Measurements from ENCODE around the gene CEP350.
"Not testable (repeated sequence)": the region's sequence is repeated elsewhere in the genome, so short reads cannot be mapped to it uniquely, and the experiment has no call there.

Gene CEP350

DNA sequence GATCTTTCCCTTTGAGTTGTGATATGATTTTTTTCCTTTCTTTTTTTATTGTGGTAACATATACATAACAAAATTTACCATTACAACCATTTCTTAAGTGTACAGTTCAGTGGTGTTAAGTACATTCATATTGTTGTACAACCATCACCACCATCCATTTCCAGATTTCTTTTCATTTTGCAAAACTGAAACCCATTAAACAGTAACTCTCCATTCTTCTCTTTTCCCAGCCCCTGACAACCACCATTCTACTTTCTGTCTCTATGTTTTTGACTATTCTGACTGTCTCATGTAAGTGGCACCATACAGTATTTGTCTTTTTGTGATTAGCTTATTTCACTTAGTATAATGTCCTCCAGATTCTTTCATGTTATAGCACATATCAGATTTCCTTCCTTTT is 30.3 kb downstream of the CEP350 start:
- DNase-seq (ENCODE audit: low read depth in 2 of 2): no peak

GRCh38 chr1:179990847-179991246 is 36.2 kb downstream of the CEP350 start:
- DNase-seq (ENCODE audit: low read depth in 2 of 2): no peak

- no peak for DNase-seq (ENCODE audit: low read depth in 2 of 2)
Measured at GRCh38 chr1:179995576-179995975, 41.0 kb downstream of the CEP350 start.

GRCh38 chr1:179996099-179996498 is 41.5 kb downstream of the CEP350 start:
- DNase-seq (ENCODE audit: low read depth in 2 of 2): no peak

GRCh38 chr1:180000575-180000974 is 46.0 kb downstream of the CEP350 start:
- DNase-seq (ENCODE audit: low read depth in 2 of 2): no peak

DNA sequence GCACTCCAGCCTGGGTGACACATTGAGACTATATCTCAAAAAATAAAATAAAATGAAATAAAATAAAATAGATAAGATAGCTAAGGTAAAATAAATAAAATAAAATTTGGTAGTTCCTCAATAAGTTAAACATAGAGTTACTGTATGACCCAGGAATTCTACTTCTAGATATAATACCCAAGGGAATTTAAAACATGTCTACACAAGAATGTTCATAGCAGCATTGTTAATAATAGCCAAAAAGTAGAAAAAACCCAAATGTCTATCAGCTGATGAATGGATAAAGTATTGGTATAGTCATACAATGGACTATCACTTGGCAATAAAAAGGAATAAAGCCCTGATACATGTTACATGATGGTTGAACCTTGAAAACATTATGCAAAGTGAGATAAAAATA is 47.8 kb downstream of the CEP350 start:
- DNase-seq (ENCODE audit: low read depth in 2 of 2): no peak

- DNase-seq (ENCODE audit: low read depth in 2 of 2): no peak
Measured at GRCh38 chr1:180003026-180003695, 48.6 kb downstream of the CEP350 start.

- DNase-seq (ENCODE audit: low read depth in 2 of 2): not testable (repeated sequence)
Measured at GRCh38 chr1:180006762-180007161, 52.2 kb downstream of the CEP350 start.

DNA sequence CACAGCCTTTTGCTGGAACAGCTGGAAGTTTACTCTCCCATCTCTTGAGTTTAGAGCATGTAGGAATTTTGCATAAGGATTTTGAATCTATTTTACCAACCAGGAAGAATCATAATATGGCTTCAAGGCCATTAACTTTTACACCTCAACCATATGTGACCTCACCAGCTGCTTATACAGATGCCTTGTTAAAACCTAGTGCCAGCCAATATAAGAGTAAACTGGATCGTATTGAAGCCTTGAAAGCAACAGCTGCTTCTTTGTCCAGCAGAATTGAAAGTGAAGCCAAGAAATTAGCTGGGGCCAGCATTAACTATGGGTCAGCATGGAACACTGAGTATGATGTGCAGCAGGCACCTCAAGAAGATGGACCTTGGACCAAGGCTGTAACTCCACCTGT is 65.4 kb downstream of the CEP350 start:
- DNase-seq (ENCODE audit: low read depth in 2 of 2): no peak

DNA sequence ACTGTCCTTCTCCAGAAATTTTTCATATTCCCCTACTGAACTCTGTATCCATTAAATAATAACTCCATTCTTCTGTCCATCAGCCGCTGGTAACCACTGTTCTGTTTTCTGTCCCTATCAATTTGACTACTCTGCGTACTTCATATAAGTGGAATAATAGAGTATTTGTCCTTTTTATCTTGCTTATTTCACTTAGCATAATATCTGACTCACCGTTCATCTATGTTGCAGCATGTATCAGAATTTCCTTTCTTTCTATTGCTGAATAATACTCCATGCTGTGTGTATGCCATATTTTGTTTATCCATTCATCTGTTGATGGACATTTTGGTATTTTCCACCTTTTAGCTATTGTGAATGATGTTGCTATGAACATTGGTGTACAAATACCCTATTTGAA is 71.9 kb downstream of the CEP350 start:
- DNase-seq (ENCODE audit: low read depth in 2 of 2): no peak

DNA sequence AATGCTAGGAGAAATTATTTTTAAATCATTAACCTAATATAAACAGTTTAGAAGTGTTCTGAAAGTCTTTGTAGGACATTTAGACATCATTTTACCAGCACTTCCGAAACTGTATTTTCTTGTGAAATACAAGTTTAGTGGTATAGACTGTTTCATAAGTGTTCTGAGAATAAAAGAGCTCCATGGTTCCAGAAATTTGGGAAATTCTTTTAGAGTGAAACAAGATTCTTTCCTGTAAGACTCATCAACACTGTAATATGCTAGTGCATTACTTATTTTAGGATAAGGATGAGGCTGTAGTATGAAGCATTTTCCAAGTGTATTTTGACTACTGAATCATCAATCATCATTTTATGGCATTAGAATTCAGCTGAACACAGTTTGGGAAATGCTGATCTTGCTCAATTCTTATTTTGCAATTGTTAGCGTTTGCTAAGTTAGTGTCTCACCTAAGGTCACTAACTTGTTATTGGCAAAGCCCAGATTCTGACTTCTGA is 73.4 kb downstream of the CEP350 start:
- no peak for DNase-seq (ENCODE audit: low read depth in 2 of 2)

- no peak for DNase-seq (ENCODE audit: low read depth in 2 of 2)
Measured at GRCh38 chr1:180028864-180029263, 74.3 kb downstream of the CEP350 start.

- no peak for DNase-seq (ENCODE audit: low read depth in 2 of 2)
Measured at GRCh38 chr1:180029524-180030135, 75.0 kb downstream of the CEP350 start.

DNA sequence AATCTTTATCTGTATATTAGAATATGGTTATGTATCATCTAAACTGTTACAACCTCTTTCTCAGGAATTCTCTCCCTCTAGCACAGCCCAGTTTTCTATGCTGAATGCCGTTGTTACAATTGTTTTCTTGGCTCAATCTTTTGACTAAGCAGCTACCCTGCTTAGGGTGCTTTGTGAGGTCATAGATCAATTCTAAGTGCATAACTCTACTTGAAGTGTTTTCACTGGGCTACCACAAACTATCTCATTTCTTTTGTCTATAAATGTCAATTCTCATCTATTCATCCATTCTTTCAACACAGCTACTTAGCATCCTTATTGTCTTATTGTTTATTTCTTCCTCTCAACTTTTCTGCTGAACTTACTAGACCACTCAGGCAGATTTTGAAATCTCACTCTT is 77.1 kb downstream of the CEP350 start:
- no peak for DNase-seq (ENCODE audit: low read depth in 2 of 2)

DNA sequence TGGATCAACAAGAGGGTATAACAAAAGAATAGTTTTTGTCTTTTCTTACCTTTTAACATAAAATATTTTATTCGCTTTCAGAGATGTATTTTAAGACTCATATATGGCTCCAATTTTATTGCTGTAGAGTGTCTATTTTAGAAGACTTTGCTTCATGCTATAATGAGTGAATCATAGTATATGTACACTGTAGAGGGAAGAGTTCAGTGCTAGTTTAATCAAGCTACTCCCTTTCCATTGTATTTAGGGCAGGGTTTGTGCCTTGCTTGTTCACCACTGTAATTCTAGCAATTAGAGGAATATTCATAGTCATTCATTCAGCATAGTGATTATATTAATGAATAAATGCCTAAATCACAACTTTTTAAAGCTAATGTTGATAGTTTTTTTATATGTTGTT is 78.8 kb downstream of the CEP350 start:
- DNase-seq (ENCODE audit: low read depth in 2 of 2): no peak

- DNase-seq (ENCODE audit: low read depth in 2 of 2): no peak
Measured at GRCh38 chr1:180040034-180040433, 85.4 kb downstream of the CEP350 start.

DNA sequence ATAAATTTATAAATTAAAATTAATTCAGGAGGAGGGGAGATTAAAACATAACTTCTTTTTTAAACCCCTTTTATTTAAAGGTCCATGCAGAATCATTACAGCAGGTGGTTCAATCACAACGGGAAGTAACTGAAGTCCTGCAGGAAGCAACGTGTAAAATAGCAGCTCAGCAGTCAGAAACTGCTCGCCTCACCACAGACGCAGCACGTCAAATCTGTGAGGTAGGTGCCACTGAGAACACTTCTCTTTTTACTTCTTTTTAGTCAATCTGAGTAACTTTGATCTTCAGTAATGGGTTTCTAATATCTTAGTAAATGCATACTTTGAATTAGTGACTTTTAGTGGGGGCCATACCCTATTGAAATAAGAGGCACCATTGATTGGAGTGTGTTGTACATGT is 87.0 kb downstream of the CEP350 start:
- DNase-seq (ENCODE audit: low read depth in 2 of 2): no peak

DNA sequence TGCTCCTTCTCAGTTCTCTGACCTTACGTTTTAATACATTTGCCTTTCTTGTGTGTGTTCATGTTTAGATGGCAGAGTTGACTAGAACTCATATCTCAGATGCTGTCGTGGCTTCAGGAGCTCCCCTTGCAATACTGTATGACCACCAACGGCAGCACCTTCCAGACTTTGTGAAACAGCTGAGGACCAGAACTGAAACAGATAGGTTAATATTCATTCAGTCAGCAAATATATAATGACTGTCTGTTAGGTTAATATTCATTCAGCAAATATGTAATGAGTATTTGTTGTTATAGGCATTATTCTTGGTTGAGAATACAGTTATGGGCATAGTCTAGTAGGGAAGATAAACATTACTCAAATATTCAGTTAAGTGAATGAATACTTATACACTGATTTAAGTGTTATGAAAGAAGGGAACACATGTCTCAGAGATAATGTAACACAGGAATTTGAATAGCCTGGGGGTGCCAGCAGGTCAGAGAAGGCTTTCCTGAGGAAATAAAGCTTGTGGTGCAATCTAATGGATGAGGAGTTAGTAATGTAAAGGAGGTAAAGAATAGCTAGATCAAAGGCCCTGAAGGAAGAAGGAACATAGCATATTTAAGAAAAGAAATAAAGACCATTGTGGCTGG is 88.5 kb downstream of the CEP350 start:
- DNase-seq (ENCODE audit: low read depth in 2 of 2): no peak

DNA sequence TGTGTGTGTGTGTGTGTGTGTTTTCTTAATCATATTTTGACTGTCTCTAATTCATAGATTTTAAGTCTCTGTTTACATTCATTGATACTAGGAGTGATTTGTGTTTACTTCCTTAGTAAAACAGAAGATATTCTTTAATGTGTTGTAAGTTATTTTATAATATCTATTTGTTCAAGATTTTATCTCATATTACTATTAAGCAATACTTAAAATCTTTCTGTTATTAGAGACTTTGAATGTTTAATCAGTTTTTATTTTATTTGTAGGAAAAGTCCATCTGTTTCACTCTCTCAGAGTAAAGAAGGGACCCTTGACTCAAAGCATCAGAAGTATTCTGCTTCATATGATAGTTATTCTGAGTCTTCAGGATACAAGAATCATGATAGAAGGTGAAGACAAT is 89.2 kb downstream of the CEP350 start:
- DNase-seq (ENCODE audit: low read depth in 2 of 2): no peak

GRCh38 chr1:180046674-180047073 is 92.1 kb downstream of the CEP350 start:
- no peak for DNase-seq (ENCODE audit: low read depth in 2 of 2)

- DNase-seq (ENCODE audit: low read depth in 2 of 2): no peak
Measured at GRCh38 chr1:180053594-180054567, 99.3 kb downstream of the CEP350 start.

GRCh38 chr1:180057883-180058396 is 103.3 kb downstream of the CEP350 start:
- DNase-seq (ENCODE audit: low read depth in 2 of 2): no peak

Measured in stimulated activated CD8-positive, alpha-beta memory T cell treated with anti-CD3 and anti-CD28 coated beads, Interleukin-7, amount 100 ng/mL, for 1 hour (primary cell).